Fibroblast of lung (primary cell): Measurements from ENCODE around the gene RAI1.

ENCODE experiments used
- CTCF ChIP-seq, 2 donors: IDR thresholded peaks in 1 of 2; conservative IDR thresholded peaks in 1 of 2; 1 replicate in 1 of 2; 2 replicates in 1 of 2; pipeline ENCODE4 v1.5.1; 2011 to 2012; ENCODE audit warnings: low read length in 2 of 2, control low read depth in 1 of 2, inconsistent platforms in 1 of 2, low read depth in 1 of 2, mild to moderate bottlenecking in 1 of 2
- EZH2 ChIP-seq: IDR thresholded peaks from 2 replicates; pipeline ENCODE4 v1.5.1; 2012; ENCODE audit warnings: low read length, control low read depth, mild to moderate bottlenecking; ENCODE audit errors: missing control alignments

GRCh38 chr17:17765359-17766076 lies 84.3 kb downstream of the RAI1 start:
- TF ChIP-seq CTCF (conservative IDR thresholded peaks at IDR 0.05 in 1 of 2, IDR thresholded peaks at IDR 0.05 in 1 of 2; ENCODE audit: low read depth in 1 of 2, low read length in 2 of 2) (no peak), EZH2 (no peak)
